Adrenal gland (tissue), 5 donors: ENCODE measurements around the gene TRIM73.
A peak's percentile ranks its signal among the peaks of the same experiment; 100 is the strongest.
"Not testable (repeated sequence)": the region's sequence is repeated elsewhere in the genome, so short reads cannot be mapped to it uniquely, and the experiment has no call there.

Source experiments
- POLR2A ChIP-seq, 2 donors: fragments of 450-650 bp; IDR thresholded peaks; one replicate each; pipeline ENCODE4 v1.6.1; 2017; ENCODE audit warnings: antibody characterized with exemption in 2 of 2, mild to moderate bottlenecking in 2 of 2, moderate library complexity in 1 of 2
- TF ChIP-seq, protein P1 (sequence below), 6 experiments: fragments of 450-650 bp in 4 of 6; fragments of 200-600 bp in 2 of 6; sonication (generic) in 1 of 6; IDR thresholded peaks; 1 replicate in 5 of 6; 2 replicates in 1 of 6; pipeline versions ENCODE4 v1.5.1 to v1.8.0; 2016 to 2021; ENCODE audit warnings: antibody characterized with exemption in 6 of 6, mild to moderate bottlenecking in 2 of 6, moderate library complexity in 1 of 6
- donor health status: DM: no; HTN: no; CAD: no.

DNA sequence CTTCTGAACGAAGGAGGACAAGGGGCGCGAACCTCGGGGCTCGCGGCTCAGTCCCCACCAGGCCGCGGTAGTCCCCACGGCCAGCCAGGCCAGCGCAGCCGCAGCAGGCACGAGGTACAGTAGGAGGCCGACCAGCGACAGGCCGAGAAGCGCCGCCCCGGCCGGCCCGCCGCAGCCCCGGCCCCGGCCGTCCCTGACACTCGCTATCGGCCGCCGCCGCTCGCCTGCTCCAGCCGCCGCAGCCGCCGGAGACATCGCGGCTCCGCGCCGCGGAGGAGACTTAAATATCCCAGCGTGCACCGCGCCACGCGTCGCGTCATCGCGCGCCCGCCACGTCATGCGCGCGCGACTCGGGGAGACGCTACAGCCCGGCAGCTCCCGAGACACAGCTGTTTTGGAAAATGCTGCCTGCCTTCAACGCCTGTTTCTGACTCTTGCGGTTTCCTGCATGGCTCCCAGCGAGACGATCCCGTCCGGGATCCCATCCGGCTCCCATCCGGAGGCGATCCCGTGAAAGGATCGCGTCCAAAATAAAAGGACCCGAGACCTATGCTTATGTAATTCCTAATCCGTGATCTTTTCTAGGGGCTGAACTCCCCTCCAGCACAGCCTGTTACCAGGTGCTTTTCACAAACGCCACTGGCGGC is 47.2 kb downstream of the TRIM73 start:
- TF ChIP-seq, protein P1, sequence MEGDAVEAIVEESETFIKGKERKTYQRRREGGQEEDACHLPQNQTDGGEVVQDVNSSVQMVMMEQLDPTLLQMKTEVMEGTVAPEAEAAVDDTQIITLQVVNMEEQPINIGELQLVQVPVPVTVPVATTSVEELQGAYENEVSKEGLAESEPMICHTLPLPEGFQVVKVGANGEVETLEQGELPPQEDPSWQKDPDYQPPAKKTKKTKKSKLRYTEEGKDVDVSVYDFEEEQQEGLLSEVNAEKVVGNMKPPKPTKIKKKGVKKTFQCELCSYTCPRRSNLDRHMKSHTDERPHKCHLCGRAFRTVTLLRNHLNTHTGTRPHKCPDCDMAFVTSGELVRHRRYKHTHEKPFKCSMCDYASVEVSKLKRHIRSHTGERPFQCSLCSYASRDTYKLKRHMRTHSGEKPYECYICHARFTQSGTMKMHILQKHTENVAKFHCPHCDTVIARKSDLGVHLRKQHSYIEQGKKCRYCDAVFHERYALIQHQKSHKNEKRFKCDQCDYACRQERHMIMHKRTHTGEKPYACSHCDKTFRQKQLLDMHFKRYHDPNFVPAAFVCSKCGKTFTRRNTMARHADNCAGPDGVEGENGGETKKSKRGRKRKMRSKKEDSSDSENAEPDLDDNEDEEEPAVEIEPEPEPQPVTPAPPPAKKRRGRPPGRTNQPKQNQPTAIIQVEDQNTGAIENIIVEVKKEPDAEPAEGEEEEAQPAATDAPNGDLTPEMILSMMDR (IDR thresholded peaks at IDR 0.05) = not testable (repeated sequence)
- TF ChIP-seq POLR2A (IDR thresholded peaks at IDR 0.05) = peak; percentile 51 to 88
